Liver (tissue), 3 donors: Measurements from ENCODE around the gene CFP.

Source experiments
- HNF4G ChIP-seq: IDR thresholded peaks from 2 replicates; pipeline ENCODE4 v1.6.1; 2016; ENCODE audit warnings: antibody characterized with exemption
- NR2F2 ChIP-seq: IDR thresholded peaks from 2 replicates; pipeline ENCODE4 v1.6.1; 2016; ENCODE audit warnings: antibody characterized with exemption
- SP1 ChIP-seq: IDR thresholded peaks from 2 replicates; pipeline ENCODE4 v1.6.1; 2018; ENCODE audit warnings: antibody characterized with exemption, mild to moderate bottlenecking
- TF ChIP-seq, protein P1 (sequence below): fragments of 150-350 bp; IDR thresholded peaks from 2 replicates; pipeline ENCODE4 v1.5.1; 2017; ENCODE audit warnings: improper control_type of control experiment, low read depth, low read length; ENCODE audit not compliant: missing input control
- TF ChIP-seq, protein P2 (sequence below): IDR thresholded peaks from 2 replicates; pipeline ENCODE4 v1.6.1; 2016; ENCODE audit warnings: antibody characterized with exemption
- donor health status: healthy.
- donor health status: healthy.

DNA sequence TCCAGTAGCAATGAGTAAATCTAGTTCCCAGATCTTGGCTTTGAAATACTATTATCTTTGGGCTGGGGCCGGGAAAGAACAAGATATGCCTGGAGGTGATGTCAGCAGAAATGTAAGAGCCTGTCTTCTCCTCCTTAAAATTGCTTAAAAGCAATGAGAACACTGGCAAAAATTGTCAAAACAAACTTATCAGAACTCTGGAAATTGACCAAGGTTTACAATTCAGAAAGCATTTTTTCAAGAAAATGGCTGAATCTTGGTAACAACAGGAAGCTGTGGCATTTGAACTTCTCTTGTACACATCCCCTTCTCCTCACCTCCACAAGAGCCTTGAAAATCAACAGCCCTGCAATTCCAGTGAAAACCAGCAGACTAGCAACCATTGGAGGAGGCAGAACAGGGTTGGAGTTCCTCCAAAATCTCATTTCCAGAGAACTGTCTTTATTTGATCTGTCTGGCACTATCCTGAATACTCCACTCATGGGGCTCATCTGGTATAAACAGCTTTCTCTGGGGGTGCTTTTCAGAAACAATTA lies 33.9 kb downstream of the CFP start:
- TF ChIP-seq, protein P1, sequence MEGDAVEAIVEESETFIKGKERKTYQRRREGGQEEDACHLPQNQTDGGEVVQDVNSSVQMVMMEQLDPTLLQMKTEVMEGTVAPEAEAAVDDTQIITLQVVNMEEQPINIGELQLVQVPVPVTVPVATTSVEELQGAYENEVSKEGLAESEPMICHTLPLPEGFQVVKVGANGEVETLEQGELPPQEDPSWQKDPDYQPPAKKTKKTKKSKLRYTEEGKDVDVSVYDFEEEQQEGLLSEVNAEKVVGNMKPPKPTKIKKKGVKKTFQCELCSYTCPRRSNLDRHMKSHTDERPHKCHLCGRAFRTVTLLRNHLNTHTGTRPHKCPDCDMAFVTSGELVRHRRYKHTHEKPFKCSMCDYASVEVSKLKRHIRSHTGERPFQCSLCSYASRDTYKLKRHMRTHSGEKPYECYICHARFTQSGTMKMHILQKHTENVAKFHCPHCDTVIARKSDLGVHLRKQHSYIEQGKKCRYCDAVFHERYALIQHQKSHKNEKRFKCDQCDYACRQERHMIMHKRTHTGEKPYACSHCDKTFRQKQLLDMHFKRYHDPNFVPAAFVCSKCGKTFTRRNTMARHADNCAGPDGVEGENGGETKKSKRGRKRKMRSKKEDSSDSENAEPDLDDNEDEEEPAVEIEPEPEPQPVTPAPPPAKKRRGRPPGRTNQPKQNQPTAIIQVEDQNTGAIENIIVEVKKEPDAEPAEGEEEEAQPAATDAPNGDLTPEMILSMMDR: no peak
- TF ChIP-seq, protein P2, sequence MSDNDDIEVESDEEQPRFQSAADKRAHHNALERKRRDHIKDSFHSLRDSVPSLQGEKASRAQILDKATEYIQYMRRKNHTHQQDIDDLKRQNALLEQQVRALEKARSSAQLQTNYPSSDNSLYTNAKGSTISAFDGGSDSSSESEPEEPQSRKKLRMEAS: no peak
- TF ChIP-seq SP1 (no peak), HNF4G (no peak), NR2F2 (no peak)
